Measurements from ENCODE around the gene CD79A.

- TF ChIP-seq CTCF (IDR thresholded peaks at IDR 0.05) (peak; percentile 62 to 99 (median 79)), POLR2AphosphoS5 (IDR thresholded peaks at IDR 0.05) (peak; percentile 86 to 95 (median 94)), POLR2A (IDR thresholded peaks at IDR 0.05) (peak; percentile 83)
Observed at GRCh38 chr19:41859618-41860418, 17.3 kb upstream of the CD79A start, which contains the start of gene RPS19.
